K562 (cell line): Measurements from ENCODE around the gene SLC9C2.

ENCODE experiments used
- IRF2 ChIP-seq: sonication (generic); formaldehyde crosslinking; IDR thresholded peaks from 2 replicates; pipeline ENCODE4 v1.8.1; 2022; ENCODE audit warnings: mild to moderate bottlenecking, missing genetic modification reagents
- JUN ChIP-seq, 2 experiments: sonication (generic) in 1 of 2; formaldehyde crosslinking in 1 of 2; IDR thresholded peaks; 2 replicates each; pipeline versions ENCODE4 v1.6.1 to v1.8.0; 2012 to 2022; ENCODE audit warnings: borderline replicate concordance in 2 of 2, mild to moderate bottlenecking in 2 of 2, improper control_type of control experiment in 1 of 2, low read depth in 1 of 2, low read length in 1 of 2, missing genetic modification reagents in 1 of 2
- TF ChIP-seq, protein P1 (sequence below), 3 experiments: IDR thresholded peaks in 2 of 3; conservative IDR thresholded peaks in 1 of 3; 2 replicates each; pipeline ENCODE4 v1.5.1; 2011 to 2012; ENCODE audit warnings: low read length in 3 of 3, mild to moderate bottlenecking in 3 of 3, control low read depth in 2 of 3, improper control_type of control experiment in 1 of 3, inconsistent platforms in 1 of 3, low read depth in 1 of 3, mixed read lengths in 1 of 3, moderate library complexity in 1 of 3; ENCODE audit not compliant: insufficient read depth in 2 of 3

DNA sequence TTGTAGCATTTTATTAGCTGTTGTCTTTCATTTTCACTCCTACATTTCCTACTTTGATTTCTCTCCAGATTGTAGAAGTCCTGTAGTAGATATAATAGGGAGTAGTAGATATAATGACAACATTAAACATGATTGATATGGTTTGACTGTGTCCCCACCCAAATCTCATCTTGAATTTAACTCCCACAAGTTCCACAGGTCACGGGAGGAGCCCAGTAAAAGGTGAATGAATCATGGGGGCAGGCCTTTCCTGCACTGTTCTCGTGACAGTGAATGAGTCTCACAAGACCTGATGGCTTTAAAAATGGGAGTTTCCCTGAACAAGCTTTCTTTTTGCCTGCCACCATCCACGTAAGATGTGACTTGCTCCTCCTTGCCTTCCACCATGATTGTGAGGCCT, 133.2 kb downstream of the SLC9C2 start:
- TF ChIP-seq IRF2 (CRISPR knock-in tag) (no peak), JUN (IDR thresholded peaks at IDR 0.05; ENCODE audit: borderline replicate concordance, low read depth, low read length) (no peak), JUN (CRISPR knock-in tag; IDR thresholded peaks at IDR 0.05; ENCODE audit: borderline replicate concordance) (no peak)
- TF ChIP-seq, protein P1, sequence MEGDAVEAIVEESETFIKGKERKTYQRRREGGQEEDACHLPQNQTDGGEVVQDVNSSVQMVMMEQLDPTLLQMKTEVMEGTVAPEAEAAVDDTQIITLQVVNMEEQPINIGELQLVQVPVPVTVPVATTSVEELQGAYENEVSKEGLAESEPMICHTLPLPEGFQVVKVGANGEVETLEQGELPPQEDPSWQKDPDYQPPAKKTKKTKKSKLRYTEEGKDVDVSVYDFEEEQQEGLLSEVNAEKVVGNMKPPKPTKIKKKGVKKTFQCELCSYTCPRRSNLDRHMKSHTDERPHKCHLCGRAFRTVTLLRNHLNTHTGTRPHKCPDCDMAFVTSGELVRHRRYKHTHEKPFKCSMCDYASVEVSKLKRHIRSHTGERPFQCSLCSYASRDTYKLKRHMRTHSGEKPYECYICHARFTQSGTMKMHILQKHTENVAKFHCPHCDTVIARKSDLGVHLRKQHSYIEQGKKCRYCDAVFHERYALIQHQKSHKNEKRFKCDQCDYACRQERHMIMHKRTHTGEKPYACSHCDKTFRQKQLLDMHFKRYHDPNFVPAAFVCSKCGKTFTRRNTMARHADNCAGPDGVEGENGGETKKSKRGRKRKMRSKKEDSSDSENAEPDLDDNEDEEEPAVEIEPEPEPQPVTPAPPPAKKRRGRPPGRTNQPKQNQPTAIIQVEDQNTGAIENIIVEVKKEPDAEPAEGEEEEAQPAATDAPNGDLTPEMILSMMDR (IDR thresholded peaks at IDR 0.05 in 2 of 3, conservative IDR thresholded peaks at IDR 0.05 in 1 of 3; ENCODE audit: insufficient read depth in 2 of 3, low read depth in 1 of 3, low read length in 3 of 3), result no peak
